ENCODE results near the gene ARID5A. TPM values are rescaled to one million over a fixed set of nuclear protein-coding genes. Genes with fewer than 3 reads are reported as not detected.

Gene ARID5A
- total RNA-seq, 1 experiment from 2014 or later: 3.3 TPM

DNA sequence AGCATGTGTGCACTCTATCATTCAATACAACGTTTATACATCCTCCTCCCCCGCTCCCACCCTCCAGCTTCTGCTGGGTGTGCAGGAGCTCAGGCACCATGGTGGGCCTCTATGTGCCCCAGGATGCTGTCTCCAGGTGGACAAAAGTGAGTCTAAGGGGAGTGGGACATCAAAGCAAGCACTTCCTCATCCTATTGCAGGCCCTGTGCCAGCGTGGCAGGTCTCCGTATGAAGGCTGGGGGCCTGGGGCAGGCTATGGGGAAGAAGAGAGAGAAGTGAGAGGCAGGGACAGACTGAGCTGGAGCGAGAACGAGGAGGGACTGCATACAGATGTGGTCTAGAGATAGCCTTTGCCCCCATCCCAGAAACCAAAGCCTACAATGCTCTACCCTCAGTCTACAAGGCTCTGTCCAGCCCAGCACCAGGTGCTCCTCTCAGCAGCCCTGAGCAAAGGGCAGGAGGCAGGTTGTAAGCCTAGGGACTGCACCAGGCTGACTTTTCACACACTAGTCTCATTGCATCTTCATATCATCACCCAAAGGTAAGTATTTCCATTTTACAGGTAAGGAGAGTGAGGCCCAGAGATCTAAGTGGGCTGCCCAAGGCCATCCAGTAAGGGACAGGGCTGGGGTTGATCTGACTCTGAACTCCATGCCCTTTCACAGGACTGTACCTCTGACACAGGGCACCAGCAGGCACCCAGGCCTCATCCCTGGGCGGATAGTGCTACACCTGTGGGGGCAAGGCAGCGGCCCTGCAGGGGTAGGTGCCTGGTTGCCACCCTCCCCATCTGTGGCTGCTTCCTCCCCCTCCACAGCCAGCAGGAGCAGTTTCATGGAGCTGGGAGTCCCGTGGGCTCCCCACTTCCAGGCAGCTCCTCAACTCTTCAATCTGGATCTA, 14.0 kb upstream of the ARID5A start:
- no peak for DNase-seq
- H3K4me1 ChIP-seq: no peaks in the 10 kb centered on the region
- Mint-ChIP-seq H3K4me1 (ENCODE audit: low read depth, unreplicated experiment) (no peaks in the 10 kb centered on the region), H3K36me3 (ENCODE audit: insufficient read depth, unreplicated experiment) (no peaks in the 10 kb centered on the region), H3K27ac (ENCODE audit: unreplicated experiment) (no peak overlapping the region), H3K9me3 (ENCODE audit: unreplicated experiment) (peaks cover 5% of the 10 kb centered on the region), H3K4me3 (ENCODE audit: unreplicated experiment) (no peak overlapping the region), H3K27me3 (ENCODE audit: insufficient read depth, unreplicated experiment) (no peaks in the 10 kb centered on the region)
- BruUV-seq (replicated peaks): no TSS peak
- H3K36me3 ChIP-seq (ENCODE audit: control insufficient read depth, insufficient read depth, low read length): no peaks in the 10 kb centered on the region
- H3K4me3 ChIP-seq (ENCODE audit: low read depth, low read length): no peak overlapping the region
- intact Hi-C loops (cut with micrococcal nuclease; ENCODE audit: unreplicated experiment): no loop called here
- no peaks in the 10 kb centered on the region for H3K27me3 ChIP-seq (replicated peaks; ENCODE audit: control insufficient read depth, insufficient read depth, low read length)
- CTCF ChIA-PET: no interaction called here
- POLR2A ChIA-PET: no interaction called here
- H3K9me3 ChIP-seq: no peaks in the 10 kb centered on the region
- TF ChIP-seq, protein P1, sequence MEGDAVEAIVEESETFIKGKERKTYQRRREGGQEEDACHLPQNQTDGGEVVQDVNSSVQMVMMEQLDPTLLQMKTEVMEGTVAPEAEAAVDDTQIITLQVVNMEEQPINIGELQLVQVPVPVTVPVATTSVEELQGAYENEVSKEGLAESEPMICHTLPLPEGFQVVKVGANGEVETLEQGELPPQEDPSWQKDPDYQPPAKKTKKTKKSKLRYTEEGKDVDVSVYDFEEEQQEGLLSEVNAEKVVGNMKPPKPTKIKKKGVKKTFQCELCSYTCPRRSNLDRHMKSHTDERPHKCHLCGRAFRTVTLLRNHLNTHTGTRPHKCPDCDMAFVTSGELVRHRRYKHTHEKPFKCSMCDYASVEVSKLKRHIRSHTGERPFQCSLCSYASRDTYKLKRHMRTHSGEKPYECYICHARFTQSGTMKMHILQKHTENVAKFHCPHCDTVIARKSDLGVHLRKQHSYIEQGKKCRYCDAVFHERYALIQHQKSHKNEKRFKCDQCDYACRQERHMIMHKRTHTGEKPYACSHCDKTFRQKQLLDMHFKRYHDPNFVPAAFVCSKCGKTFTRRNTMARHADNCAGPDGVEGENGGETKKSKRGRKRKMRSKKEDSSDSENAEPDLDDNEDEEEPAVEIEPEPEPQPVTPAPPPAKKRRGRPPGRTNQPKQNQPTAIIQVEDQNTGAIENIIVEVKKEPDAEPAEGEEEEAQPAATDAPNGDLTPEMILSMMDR (IDR thresholded peaks at IDR 0.05; ENCODE audit: insufficient read depth in 1 of 2, low read depth in 1 of 2, low read length in 1 of 2, severe bottlenecking in 1 of 2, unreplicated experiment in 1 of 2): no peak

DNA sequence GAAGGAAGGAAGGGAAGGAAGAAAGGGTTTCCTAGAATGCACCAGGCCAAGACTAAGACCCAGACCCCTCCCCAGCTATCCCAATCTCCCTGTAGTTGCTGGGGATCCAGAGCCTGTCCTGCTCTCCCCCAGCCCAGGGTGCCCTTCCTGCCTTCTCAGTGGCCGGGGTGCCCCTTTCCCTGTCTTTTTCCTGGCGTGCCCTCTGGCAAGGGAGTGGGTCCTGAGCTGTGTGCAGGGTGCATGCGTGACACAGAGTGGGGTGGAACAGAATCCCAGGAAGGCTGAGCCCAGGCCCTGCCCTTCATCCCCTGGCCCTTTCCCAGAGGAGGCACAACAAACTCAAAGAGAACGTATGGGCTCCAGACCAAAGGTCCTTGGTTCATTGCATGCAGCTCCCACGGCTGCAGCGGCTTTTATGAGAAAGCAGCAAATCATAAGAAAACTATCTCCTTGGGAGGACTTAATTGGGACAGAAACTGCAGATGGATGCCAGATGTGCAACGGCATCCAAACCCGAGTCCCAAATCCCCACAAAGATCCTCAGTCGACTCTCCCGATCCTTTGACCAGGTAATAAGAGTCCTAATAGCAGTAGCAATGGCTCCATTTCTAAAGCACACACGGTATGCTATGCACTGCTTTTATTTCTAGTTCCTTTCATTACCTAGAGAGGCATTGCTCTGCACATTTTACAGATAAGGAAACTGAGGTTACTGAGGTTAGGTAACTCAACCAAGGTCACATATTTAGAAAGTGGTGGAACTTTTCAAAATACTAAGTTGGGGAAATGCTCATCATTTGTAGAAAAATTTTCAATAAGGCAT, 12.7 kb upstream of the ARID5A start:
- no peaks in the 10 kb centered on the region for H3K27me3 ChIP-seq (replicated peaks; ENCODE audit: control insufficient read depth, insufficient read depth, low read length)
- H3K36me3 ChIP-seq (ENCODE audit: control insufficient read depth, insufficient read depth, low read length): no peaks in the 10 kb centered on the region
- DNase-seq: no peak
- ChIA-PET CTCF (no interaction called here), POLR2A (no interaction called here)
- H3K27ac Mint-ChIP-seq (ENCODE audit: unreplicated experiment): no peak overlapping the region
- intact Hi-C loops (cut with micrococcal nuclease; ENCODE audit: unreplicated experiment): no loop called here
- H3K4me3 ChIP-seq (ENCODE audit: low read depth, low read length): no peak overlapping the region
- no TSS peak for BruUV-seq (replicated peaks)
- no peaks in the 10 kb centered on the region for H3K4me1 ChIP-seq
- TF ChIP-seq, protein P1 (IDR thresholded peaks at IDR 0.05; ENCODE audit: insufficient read depth in 1 of 2, low read depth in 1 of 2, low read length in 1 of 2, severe bottlenecking in 1 of 2, unreplicated experiment in 1 of 2): no peak
- H3K9me3 Mint-ChIP-seq (ENCODE audit: unreplicated experiment): no peaks in the 10 kb centered on the region
- no peaks in the 10 kb centered on the region for H3K9me3 ChIP-seq
- H3K36me3 Mint-ChIP-seq (ENCODE audit: insufficient read depth, unreplicated experiment): no peaks in the 10 kb centered on the region
- no peaks in the 10 kb centered on the region for H3K27me3 Mint-ChIP-seq (ENCODE audit: insufficient read depth, unreplicated experiment)
- H3K4me1 Mint-ChIP-seq (ENCODE audit: low read depth, unreplicated experiment): no peaks in the 10 kb centered on the region
- H3K4me3 Mint-ChIP-seq (ENCODE audit: unreplicated experiment): no peak overlapping the region

DNA sequence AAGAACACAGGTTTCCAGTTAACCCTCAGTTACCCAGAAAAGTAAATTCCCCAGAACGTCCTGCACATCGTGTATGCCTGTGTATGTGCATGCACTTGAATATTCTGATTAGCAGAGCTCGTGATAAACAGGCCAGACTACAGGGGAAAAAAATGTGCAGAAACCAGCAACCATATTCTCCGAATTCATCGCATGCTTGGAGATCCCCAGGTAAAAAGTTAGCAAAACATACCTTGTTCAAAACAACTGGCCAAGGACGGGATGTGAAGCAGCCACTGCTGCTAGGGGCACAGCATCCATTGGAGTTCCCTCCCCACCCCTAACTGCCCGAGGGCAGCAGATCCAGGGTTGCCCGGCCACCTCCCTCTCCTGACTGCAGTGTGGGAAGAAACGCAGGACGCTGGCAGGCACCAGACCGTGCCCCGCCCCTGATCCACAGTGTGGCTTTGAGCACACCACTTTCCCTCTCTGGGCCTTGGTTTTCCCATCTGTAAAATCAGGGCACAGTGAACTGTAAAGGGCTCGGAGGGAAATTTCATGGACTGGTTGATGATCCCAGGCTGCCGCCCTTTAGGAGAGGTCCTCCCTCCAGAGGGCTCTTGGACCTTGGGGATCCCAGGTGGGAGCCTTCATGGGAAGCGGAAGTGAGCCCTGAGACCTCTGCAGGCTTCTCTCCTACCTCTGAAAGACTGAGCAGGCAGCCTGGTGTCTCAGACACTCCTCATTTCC, 11.9 kb upstream of the ARID5A start:
- Mint-ChIP-seq H3K4me1 (ENCODE audit: low read depth, unreplicated experiment) (no peaks in the 10 kb centered on the region), H3K36me3 (ENCODE audit: insufficient read depth, unreplicated experiment) (no peaks in the 10 kb centered on the region), H3K4me3 (ENCODE audit: unreplicated experiment) (no peak overlapping the region), H3K27ac (ENCODE audit: unreplicated experiment) (no peak overlapping the region), H3K9me3 (ENCODE audit: unreplicated experiment) (no peaks in the 10 kb centered on the region), H3K27me3 (ENCODE audit: insufficient read depth, unreplicated experiment) (no peaks in the 10 kb centered on the region)
- TF ChIP-seq, protein P1 (IDR thresholded peaks at IDR 0.05; ENCODE audit: insufficient read depth in 1 of 2, low read depth in 1 of 2, low read length in 1 of 2, severe bottlenecking in 1 of 2, unreplicated experiment in 1 of 2): no peak
- BruUV-seq (replicated peaks): no TSS peak
- Histone ChIP-seq H3K4me1 (no peaks in the 10 kb centered on the region), H3K27me3 (replicated peaks; ENCODE audit: control insufficient read depth, insufficient read depth, low read length) (no peaks in the 10 kb centered on the region), H3K9me3 (no peaks in the 10 kb centered on the region), H3K4me3 (ENCODE audit: low read depth, low read length) (no peak overlapping the region), H3K36me3 (ENCODE audit: control insufficient read depth, insufficient read depth, low read length) (no peaks in the 10 kb centered on the region)
- intact Hi-C loops (cut with micrococcal nuclease; ENCODE audit: unreplicated experiment): no loop called here
- POLR2A ChIA-PET: no interaction called here
- DNase-seq: no peak
- CTCF ChIA-PET: no interaction called here
